Measurements from ENCODE around the gene MTCH1. TPM values are rescaled to one million over a fixed set of nuclear protein-coding genes. Genes with fewer than 3 reads are reported as not detected.

The MTCH1 gene
- total and polyA plus RNA-seq, 2 donors from 2014 or later: 194 to 202 TPM

DNA sequence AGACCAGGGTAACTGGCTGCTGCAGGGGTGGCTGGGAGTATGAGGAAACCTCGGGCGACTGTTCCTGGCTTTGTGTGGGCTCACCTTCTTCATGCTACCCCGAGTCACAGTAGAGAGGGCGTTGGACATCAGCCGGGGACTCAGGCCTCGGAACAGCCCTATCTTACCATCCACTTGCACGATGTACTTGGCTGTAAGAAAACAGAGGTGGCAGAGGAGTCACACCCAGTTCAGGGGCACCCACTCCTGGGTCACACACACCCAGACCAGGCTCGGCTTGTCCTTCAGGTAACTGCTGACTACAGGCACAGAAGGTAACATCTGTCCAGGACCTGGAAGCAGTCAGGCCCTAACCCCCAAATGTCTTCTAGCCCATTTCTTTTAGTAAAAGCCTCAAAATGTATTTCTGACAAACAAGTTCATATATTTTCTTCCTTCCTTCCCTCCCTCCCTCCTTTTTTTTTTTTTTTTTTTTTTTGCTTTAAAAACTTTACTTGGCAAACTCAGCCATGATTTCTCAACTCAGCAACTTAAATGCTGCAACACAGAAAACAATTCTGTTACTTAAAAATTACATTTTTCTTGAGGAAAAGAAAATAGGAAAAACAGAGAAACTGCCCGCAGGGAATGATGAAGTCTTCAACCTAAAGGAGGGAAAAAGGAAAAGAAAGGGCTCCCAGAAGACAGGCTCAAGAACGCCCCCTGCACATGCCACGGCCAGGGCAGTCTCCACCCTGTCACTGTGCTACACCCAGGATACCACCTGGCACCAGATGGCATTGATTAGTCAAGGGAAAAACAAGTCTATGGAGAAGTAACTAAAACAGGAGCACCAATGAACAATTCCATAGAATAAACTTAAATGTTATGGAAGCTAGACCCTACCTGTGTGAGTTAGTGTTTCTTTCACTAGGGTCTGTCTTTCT, 7.3 kb downstream of the MTCH1 start:
- FAIRE-seq (no peak), DNase-seq (no peak)
- Histone ChIP-seq H3K36me3 (ENCODE audit: control insufficient read depth in 2 of 3, insufficient read depth in 3 of 3, low read length in 3 of 3) (peaks cover 0 to 47% (median 39%) of the 10 kb centered on the region in 3 donors), H3K27ac (ENCODE audit: low read depth in 2 of 2, low read length in 2 of 2) (no peak overlapping the region), H3K9me3 (ENCODE audit: control insufficient read depth in 2 of 3, insufficient read depth in 1 of 3, low read length in 3 of 3) (no peaks in the 10 kb centered on the region), H3K4me3 (ENCODE audit: low read length in 3 of 3) (no peak overlapping the region), H3K27me3 (ENCODE audit: control insufficient read depth, insufficient read depth, low read length) (no peaks in the 10 kb centered on the region), H3K4me1 (ENCODE audit: control insufficient read depth in 2 of 3, insufficient read depth in 2 of 3, low read depth in 1 of 3, low read length in 3 of 3) (peaks cover 0 to 18% (median 0%) of the 10 kb centered on the region in 3 donors), H3K9ac (ENCODE audit: low read length in 3 of 3) (no peak overlapping the region)
- intact Hi-C loops (cut with DNase I): no loop called here
- TF ChIP-seq, protein P1, sequence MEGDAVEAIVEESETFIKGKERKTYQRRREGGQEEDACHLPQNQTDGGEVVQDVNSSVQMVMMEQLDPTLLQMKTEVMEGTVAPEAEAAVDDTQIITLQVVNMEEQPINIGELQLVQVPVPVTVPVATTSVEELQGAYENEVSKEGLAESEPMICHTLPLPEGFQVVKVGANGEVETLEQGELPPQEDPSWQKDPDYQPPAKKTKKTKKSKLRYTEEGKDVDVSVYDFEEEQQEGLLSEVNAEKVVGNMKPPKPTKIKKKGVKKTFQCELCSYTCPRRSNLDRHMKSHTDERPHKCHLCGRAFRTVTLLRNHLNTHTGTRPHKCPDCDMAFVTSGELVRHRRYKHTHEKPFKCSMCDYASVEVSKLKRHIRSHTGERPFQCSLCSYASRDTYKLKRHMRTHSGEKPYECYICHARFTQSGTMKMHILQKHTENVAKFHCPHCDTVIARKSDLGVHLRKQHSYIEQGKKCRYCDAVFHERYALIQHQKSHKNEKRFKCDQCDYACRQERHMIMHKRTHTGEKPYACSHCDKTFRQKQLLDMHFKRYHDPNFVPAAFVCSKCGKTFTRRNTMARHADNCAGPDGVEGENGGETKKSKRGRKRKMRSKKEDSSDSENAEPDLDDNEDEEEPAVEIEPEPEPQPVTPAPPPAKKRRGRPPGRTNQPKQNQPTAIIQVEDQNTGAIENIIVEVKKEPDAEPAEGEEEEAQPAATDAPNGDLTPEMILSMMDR (IDR thresholded peaks at IDR 0.05; ENCODE audit: borderline replicate concordance, extremely low read depth, insufficient read depth): no peak

DNA sequence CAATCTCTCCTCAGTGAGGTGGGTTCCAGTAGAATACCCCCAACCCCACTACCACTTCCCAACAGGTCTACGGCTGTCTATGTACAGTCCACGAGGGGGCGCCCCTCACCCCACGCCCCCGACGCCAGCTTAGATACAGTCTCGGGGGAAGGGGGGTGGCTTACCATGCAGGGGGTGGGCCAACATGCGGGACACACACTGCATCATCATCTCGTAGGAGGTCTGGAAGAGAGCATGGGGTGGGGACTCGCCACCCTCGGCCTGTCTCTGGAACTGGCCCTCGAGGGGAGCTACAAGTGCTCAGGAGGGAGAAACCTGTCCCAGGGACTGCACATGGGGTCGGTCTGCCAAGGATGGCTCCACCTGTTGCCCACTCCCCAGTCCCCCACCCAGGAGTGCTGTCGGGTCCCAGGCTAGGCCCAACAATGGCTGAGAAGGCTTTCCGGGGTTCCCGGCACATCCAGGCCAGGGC, 8.5 kb downstream of the MTCH1 start:
- H3K27me3 ChIP-seq (ENCODE audit: control insufficient read depth, insufficient read depth, low read length): no peaks in the 10 kb centered on the region
- peaks cover 2 to 51% (median 50%) of the 10 kb centered on the region in 3 donors for H3K36me3 ChIP-seq (ENCODE audit: control insufficient read depth in 2 of 3, insufficient read depth in 3 of 3, low read length in 3 of 3)
- H3K9me3 ChIP-seq (ENCODE audit: control insufficient read depth in 2 of 3, insufficient read depth in 1 of 3, low read length in 3 of 3): no peaks in the 10 kb centered on the region
- H3K9ac ChIP-seq (ENCODE audit: low read length in 3 of 3): no peak overlapping the region
- H3K4me3 ChIP-seq (ENCODE audit: low read length in 3 of 3): no peak overlapping the region
- intact Hi-C loops (cut with DNase I): no loop called here
- no peak for DNase-seq
- no peak for FAIRE-seq
- TF ChIP-seq, protein P1 (IDR thresholded peaks at IDR 0.05; ENCODE audit: borderline replicate concordance, extremely low read depth, insufficient read depth): no peak
- H3K27ac ChIP-seq (ENCODE audit: low read depth in 2 of 2, low read length in 2 of 2): no peak overlapping the region
- peaks cover 0 to 12% (median 0%) of the 10 kb centered on the region in 3 donors for H3K4me1 ChIP-seq (ENCODE audit: control insufficient read depth in 2 of 3, insufficient read depth in 2 of 3, low read depth in 1 of 3, low read length in 3 of 3)

DNA sequence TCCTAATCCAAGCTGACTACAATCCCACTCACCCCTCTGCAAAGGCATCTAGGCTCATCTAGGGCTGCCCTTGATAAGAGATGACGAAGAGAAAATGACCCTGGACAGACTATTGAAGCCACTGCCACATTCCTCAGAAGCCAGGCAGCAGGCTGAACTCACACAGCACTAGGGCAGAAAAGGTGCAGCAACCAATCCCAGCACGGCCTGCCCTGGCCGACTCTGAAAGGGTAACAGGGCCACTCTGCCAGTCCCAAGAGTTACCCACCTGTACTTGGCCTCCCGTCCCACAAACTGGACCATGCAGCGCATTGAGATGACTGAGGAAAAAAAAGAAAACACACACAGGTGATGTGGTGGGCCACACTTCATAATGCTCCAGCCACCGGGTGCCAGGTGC, 9.1 kb downstream of the MTCH1 start:
- FAIRE-seq (no peak), DNase-seq (no peak)
- Histone ChIP-seq H3K9ac (ENCODE audit: low read length in 3 of 3) (no peak overlapping the region), H3K4me3 (ENCODE audit: low read length in 3 of 3) (no peak overlapping the region), H3K27ac (ENCODE audit: low read depth in 2 of 2, low read length in 2 of 2) (no peak overlapping the region), H3K9me3 (ENCODE audit: control insufficient read depth in 2 of 3, insufficient read depth in 1 of 3, low read length in 3 of 3) (no peaks in the 10 kb centered on the region), H3K27me3 (ENCODE audit: control insufficient read depth, insufficient read depth, low read length) (no peaks in the 10 kb centered on the region), H3K36me3 (ENCODE audit: control insufficient read depth in 2 of 3, insufficient read depth in 3 of 3, low read length in 3 of 3) (peaks cover 2 to 57% (median 52%) of the 10 kb centered on the region in 3 donors), H3K4me1 (ENCODE audit: control insufficient read depth in 2 of 3, insufficient read depth in 2 of 3, low read depth in 1 of 3, low read length in 3 of 3) (peaks cover 0 to 12% (median 0%) of the 10 kb centered on the region in 3 donors)
- intact Hi-C loops (cut with DNase I): no loop called here
- TF ChIP-seq, protein P1 (IDR thresholded peaks at IDR 0.05; ENCODE audit: borderline replicate concordance, extremely low read depth, insufficient read depth): no peak
